Measurements from ENCODE around the gene ST8SIA5.

The ST8SIA5 gene

DNA sequence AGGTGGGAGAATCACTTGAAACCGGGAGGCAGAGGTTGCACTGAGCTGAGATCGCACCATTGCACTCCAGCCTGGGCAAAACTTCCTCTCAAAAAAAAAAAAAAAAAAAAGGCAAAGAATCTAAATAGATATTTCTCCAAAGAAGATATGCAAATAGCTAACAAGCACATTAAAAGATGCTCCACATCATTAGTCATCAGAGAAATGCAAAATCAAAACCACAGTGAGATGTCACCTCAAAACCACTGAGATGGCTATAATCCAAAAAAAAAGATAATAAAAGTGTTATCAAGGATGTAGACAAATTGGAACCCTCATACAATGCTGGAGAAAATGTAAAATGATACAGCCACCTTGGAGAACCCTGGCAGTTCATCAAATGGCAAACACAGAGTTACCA lies 8.4 kb downstream of the ST8SIA5 start:
- TF ChIP-seq, protein P1, sequence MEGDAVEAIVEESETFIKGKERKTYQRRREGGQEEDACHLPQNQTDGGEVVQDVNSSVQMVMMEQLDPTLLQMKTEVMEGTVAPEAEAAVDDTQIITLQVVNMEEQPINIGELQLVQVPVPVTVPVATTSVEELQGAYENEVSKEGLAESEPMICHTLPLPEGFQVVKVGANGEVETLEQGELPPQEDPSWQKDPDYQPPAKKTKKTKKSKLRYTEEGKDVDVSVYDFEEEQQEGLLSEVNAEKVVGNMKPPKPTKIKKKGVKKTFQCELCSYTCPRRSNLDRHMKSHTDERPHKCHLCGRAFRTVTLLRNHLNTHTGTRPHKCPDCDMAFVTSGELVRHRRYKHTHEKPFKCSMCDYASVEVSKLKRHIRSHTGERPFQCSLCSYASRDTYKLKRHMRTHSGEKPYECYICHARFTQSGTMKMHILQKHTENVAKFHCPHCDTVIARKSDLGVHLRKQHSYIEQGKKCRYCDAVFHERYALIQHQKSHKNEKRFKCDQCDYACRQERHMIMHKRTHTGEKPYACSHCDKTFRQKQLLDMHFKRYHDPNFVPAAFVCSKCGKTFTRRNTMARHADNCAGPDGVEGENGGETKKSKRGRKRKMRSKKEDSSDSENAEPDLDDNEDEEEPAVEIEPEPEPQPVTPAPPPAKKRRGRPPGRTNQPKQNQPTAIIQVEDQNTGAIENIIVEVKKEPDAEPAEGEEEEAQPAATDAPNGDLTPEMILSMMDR (conservative IDR thresholded peaks at IDR 0.05; ENCODE audit: low read depth, low read length), result no peak
- no peak for DNase-seq (ENCODE audit: low read depth)
- no peak overlapping the region for H3K4me3 ChIP-seq (ENCODE audit: low read depth, low read length)

DNA sequence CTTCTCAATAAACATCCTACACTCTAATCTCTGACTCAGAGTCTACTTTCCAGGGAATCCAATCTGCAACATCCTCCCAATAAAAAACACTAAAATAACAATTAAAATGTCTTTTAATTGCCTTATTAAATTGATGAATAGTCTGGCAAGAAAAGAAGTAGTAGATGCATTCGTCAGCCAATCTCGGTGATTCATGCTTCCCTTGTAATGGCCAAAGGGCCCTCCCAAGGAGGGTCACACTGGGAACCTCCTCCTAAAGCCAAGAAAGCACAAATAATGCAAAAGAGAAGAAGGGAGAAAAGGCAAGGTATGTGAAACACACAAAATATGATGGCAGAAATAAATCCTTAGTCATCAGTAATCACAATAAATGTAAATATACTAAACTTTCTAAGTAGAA lies 16.8 kb downstream of the ST8SIA5 start:
- no peak for DNase-seq (ENCODE audit: low read depth)
- TF ChIP-seq, protein P1 (conservative IDR thresholded peaks at IDR 0.05; ENCODE audit: low read depth, low read length), result no peak
- H3K4me3 ChIP-seq (ENCODE audit: low read depth, low read length), result no peak overlapping the region

DNA sequence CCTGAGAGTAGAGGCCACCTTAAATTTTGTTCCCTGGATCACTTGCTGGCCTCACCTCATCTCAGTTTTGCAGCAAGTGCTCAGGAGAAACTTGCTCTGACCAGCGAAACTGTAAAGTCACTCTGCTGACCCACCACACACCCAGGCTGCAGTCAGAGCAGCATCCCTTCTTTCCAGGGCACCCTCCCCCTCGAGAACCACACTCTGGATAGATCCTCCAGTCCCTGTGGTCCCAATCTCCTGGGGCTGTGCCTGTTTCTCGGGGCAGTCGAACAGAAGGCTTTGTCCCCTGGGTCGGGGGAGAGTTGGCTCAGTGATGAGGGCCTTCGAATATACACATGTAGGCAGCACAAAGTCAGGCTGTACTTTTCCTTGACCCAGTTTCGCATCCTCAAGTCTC lies 18.4 kb downstream of the ST8SIA5 start:
- DNase-seq (ENCODE audit: low read depth), result no peak
- TF ChIP-seq, protein P1 (conservative IDR thresholded peaks at IDR 0.05; ENCODE audit: low read depth, low read length), result no peak
- H3K4me3 ChIP-seq (ENCODE audit: low read depth, low read length), result no peak overlapping the region

DNA sequence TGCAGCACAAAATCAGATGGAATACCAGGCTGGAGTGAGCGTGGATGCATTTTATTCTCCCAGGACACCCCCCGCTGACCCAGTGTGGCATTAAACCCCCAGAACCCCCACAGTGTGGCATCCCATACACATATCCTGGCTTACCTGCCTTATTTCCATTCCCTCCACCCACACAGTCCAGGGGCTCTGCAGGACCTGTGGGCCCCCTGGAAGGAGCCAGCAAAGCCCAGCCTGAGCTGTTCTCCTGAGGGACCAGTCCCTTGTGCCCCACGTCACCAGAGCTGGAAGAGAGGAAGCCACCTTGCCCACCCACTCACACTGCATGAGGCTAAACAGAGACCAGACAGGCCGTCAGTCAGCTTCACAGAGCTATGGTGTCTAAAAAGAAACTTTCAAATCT lies 20.1 kb downstream of the ST8SIA5 start:
- TF ChIP-seq, protein P1 (conservative IDR thresholded peaks at IDR 0.05; ENCODE audit: low read depth, low read length), result no peak
- no peak overlapping the region for H3K4me3 ChIP-seq (ENCODE audit: low read depth, low read length)
- DNase-seq (ENCODE audit: low read depth), result no peak

DNA sequence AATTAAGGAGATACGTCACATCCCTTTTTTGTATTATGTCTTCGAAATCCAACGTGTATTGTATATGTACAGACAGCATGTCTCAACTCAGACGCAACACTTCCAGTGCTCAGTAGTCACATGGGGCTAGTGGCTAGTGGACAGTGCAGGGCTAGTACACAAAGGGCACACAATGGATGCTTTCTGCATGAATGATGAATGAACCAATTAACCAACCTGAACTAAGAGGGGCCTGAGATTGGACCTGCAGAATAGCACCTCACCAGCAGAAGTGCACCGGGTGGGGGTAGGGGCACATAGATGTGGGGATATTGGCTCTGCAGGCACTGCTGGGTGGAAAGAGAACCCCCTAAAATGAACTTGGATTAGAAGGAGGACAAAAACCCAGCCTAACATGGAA lies 20.7 kb downstream of the ST8SIA5 start:
- no peak overlapping the region for H3K4me3 ChIP-seq (ENCODE audit: low read depth, low read length)
- TF ChIP-seq, protein P1 (conservative IDR thresholded peaks at IDR 0.05; ENCODE audit: low read depth, low read length), result no peak

DNA sequence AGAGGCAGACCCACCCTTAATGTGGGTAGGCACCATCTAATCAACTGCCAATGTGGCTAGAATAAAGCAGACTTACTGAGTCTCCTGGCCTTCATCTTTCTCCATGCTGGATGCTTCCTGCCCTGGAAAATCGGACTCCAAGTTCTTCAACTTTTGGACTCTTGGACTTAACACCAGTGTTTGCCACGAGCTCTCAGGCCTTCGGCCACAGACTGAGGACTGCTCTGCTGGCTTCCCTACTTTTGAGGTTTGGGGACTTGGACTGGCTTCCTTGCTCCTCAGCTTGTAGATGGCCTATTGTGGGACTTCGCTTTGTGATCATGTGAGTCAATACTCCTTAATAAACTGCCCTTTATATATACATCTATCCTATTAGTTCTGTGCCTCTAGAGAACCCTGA lies 21.9 kb downstream of the ST8SIA5 start:
- no peak overlapping the region for H3K4me3 ChIP-seq (ENCODE audit: low read depth, low read length)
- TF ChIP-seq, protein P1 (conservative IDR thresholded peaks at IDR 0.05; ENCODE audit: low read depth, low read length), result no peak
- DNase-seq (ENCODE audit: low read depth), result no peak

More for the DNA sequence above, 20.7 kb downstream of the ST8SIA5 start:
- DNase-seq (ENCODE audit: low read depth), result no peak

DNA sequence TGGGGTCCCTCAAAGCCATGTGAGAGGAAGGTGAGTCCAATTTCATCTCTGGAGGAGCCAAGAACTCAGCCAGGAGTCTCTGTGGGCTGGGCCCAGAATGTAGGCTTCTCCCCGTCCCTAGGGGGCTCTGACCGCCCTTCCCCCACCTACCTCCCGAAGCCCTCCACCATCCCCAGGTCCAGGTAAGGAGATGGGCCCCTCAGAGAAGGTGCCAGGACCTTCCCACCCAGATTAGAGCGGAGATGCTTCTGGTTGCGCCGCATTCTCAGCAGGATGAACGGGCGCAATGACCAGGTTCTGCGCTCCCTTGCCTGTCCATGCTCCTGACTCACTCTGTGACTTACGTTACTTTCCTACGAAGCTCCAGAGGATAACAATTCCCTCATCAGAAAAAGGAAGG lies 23.0 kb downstream of the ST8SIA5 start:
- H3K4me3 ChIP-seq (ENCODE audit: low read depth, low read length), result no peak overlapping the region
- TF ChIP-seq, protein P1 (conservative IDR thresholded peaks at IDR 0.05; ENCODE audit: low read depth, low read length), result no peak
- no peak for DNase-seq (ENCODE audit: low read depth)

Data from choroid plexus epithelial cell (primary cell).